HG03442 (cell line): ENCODE data around the gene NDUFAF3.

ENCODE experiments used
- ATAC-seq: cut with Tn5 transposase; IDR thresholded peaks from one replicate; pipeline ENCODE4 v1.9.1; 2021; ENCODE audit warnings: mild to moderate bottlenecking, moderate library complexity; ENCODE audit not compliant: unreplicated experiment

NDUFAF3 gene

DNA sequence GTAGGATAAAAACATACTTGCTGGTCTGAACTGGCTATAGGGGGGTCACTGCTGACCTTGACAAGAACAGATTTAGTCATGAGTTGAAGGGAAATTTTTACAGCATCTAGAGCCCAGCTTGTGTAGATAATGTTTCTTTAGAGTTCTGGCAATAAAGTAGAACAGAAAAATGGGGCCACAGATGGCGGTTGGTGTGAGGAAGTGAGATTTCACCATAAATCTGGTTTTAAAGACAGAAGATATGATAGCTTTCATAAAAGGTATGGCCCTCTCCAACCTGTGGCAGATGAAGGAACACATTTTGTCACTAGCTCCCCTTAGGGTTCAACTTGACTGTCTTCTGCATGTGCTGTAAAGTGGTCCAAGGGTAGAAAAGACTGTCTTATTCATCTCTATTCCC, 31.6 kb downstream of the NDUFAF3 start:
- ATAC-seq, result no peak

DNA sequence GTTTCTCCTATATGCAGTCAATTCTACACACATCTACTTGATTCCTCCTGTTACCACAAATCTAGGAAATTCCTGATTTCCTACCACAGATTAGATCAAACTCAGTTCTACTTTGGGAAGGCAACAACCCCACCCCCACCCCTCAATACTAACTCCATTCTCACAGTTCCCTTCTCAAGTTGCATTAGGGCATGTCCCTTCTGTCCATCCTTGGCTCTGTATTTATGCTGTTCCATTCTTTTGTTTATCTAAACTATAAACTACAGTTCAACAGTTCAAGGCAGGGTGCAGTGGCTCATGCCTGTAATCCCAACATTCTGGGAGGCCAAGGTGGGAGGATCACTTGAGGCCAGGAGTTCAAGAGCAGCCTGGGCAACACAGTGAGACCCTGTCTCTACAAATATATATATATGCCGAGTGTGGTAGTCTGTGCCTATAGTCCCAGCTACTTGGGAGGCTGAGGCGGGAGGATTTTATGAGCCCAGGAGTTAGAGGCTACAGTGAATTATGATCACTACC, 32.5 kb downstream of the NDUFAF3 start:
- no peak for ATAC-seq

DNA sequence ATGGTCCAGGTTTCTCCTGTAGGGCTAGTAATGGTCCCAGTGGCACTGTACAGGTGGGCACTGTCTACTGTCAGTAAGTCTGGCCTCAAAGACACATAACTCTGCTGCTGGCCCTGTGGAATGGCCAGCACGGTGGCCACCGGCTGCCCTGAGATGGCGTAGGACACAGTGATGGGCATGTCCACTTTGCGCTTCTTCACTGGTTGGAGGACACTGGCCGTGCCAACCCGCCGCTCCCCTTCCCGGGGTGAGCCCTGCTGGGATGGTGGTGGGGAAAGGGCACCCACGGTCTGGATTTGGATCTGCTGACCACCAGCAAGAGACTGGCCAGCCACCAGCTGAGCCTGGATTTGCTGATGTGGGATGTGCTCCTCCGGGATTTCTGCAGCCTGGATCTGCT, 35.3 kb downstream of the NDUFAF3 start:
- no peak for ATAC-seq

DNA sequence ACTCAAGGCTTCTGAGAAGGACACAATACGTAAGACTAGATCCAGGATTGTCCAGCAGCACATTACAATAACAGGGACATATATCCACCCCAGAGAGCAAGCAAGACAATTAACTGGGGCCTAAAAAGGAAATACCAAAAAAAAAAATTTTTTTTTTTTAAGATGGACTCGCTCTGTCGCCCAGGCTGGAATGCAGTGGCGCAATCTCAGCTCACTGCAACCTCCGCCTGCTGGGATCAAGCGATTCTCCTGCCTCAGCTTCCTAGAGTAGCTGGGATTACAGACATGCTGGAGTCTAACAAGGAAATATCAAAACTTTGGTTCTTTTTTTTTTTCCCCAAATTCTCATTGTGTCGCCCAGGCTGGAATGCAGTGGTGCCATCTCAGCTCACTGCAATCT, 36.1 kb downstream of the NDUFAF3 start:
- no peak for ATAC-seq
